Astrocyte of the hippocampus (primary cell): ENCODE results near the gene STK38L.
A peak's percentile ranks its signal among the peaks of the same experiment; 100 is the strongest.
"Not testable (repeated sequence)": the region's sequence is repeated elsewhere in the genome, so short reads cannot be mapped to it uniquely, and the experiment has no call there.

Experiments used
- DNase-seq: peaks from one replicate; pipeline ENCODE4 v3.0.0; 2011; ENCODE audit warnings: low read depth, low spot score

Gene STK38L

GRCh38 chr12:27226407-27226929 is 17.6 kb upstream of the STK38L start:
- DNase-seq, result peak; percentile 31

GRCh38 chr12:27229367-27229766 is 14.7 kb upstream of the STK38L start:
- DNase-seq, result no peak

- DNase-seq, result not testable (repeated sequence)
Measured at GRCh38 chr12:27231374-27231773, 12.7 kb upstream of the STK38L start.

- DNase-seq, result no peak
Measured at GRCh38 chr12:27233814-27234213, 10.3 kb upstream of the STK38L start.

GRCh38 chr12:27236498-27236897 is 7.6 kb upstream of the STK38L start:
- no peak for DNase-seq

GRCh38 chr12:27237790-27238771 is 6.0 kb upstream of the STK38L start:
- DNase-seq, result no peak

GRCh38 chr12:27243006-27243405 is 1.1 kb upstream of the STK38L start:
- no peak for DNase-seq

- DNase-seq, result peak; percentile 34
Measured at GRCh38 chr12:27244689-27245488, 803 bp downstream of the STK38L start.

- DNase-seq, result no peak
Measured at GRCh38 chr12:27246141-27246540, 2.1 kb downstream of the STK38L start.

GRCh38 chr12:27246774-27247173 is 2.7 kb downstream of the STK38L start:
- DNase-seq, result peak; percentile 56

GRCh38 chr12:27252934-27253333 is 8.8 kb downstream of the STK38L start:
- DNase-seq, result no peak

- no peak for DNase-seq
Measured at GRCh38 chr12:27253347-27253746, 9.3 kb downstream of the STK38L start.

- DNase-seq, result no peak
Measured at GRCh38 chr12:27255806-27256205, 11.7 kb downstream of the STK38L start.

- DNase-seq, result peak; percentile 46
Measured at GRCh38 chr12:27257104-27257843, 13.2 kb downstream of the STK38L start.

GRCh38 chr12:27260746-27261145 is 16.7 kb downstream of the STK38L start:
- DNase-seq, result peak; percentile 29

GRCh38 chr12:27261866-27262265 is 17.8 kb downstream of the STK38L start:
- peak; percentile 29 for DNase-seq

GRCh38 chr12:27270148-27270547 is 26.1 kb downstream of the STK38L start:
- no peak for DNase-seq

- DNase-seq, result no peak
Measured at GRCh38 chr12:27271206-27271605, 27.1 kb downstream of the STK38L start.

GRCh38 chr12:27272373-27273028 is 28.4 kb downstream of the STK38L start:
- no peak for DNase-seq

GRCh38 chr12:27273114-27273513 is 29.0 kb downstream of the STK38L start:
- DNase-seq, result no peak

GRCh38 chr12:27274706-27275105 is 30.6 kb downstream of the STK38L start:
- peak; percentile 47 for DNase-seq
